Hippocampal formation (tissue), 2 donors: ENCODE results near the gene GLI1.
"Not testable (repeated sequence)": the region's sequence is repeated elsewhere in the genome, so short reads cannot be mapped to it uniquely, and the experiment has no call there.

ENCODE experiments used
- DNase-seq, 2 donors: peaks; one replicate each; lab custom pipeline; 2025; lab: John Stamatoyannopoulos, UW

Gene GLI1

DNA sequence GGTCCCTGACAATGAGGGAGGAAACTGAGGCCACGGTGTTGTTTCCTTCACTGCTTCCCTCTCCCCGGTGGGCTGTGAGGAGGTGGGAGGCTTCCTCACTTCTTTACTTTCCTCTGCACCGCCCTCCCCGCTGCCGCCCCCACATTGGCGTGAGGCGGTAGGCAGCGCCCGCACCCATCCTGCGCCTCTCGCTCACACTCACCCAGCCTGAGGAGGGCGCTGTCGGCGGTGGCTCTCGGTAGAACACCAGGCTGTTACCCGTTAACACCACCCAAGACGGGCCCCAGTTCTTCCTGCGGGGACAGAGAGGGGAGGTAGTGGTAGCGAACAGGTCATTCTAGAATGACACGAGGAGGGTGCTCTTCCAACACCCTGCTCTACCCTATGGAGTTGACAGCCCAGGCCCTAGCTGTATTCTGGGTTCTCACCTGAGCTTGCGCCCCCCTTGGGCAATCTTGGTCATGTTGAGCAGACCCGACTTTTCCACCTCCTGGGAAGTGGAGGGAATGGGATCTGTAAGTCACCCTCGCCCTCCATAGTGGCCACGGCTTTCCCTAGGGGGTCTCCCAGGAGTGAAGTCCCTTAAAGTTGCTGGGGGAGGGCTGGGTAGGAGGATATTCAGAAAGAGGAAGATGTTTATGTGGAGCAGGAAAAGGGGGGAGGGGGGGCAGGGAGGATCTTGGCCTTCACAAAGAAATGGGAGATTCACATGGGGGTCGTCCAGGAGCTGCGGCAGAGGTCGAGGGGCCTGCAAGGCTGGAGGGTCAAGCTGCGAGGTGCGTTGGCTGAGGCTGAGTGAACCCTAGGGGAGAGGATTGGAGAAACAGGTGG, 16.8 kb downstream of the GLI1 start:
- DNase-seq: no peak

DNA sequence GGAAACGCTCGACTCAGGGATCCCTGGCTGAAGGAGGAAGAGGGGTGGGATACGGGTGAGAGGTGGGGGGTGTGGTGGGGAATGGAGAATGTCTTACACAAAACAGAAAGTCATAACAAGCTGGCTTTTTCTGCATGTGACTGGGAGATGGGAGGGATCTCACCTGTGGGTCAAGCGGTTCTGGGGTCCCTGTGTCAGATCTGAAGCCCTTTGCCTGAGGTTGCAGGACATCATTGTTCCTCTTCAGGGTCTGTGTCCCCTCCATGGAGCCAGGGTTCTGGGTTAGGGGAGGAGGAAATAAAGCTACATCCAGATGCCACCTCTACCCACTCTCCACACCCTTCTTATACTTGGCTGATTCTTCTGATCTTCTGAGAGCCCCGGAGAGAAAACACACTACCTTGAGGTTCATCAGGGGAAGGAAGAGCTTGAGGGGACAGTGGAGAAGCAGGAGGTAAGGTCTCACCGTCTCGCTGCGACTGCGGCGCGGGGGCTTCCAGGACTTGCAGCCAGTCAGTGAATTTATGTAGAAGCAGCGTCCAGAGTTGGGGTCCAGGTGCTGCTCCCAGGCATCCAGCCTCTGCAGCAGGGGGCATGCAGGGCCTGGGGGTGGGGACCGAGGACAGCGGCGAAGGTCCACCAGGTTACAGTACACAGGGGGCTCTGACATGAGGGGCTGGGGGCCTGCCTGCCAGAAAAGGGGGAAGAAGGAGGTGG, 17.6 kb downstream of the GLI1 start:
- DNase-seq: no peak

DNA sequence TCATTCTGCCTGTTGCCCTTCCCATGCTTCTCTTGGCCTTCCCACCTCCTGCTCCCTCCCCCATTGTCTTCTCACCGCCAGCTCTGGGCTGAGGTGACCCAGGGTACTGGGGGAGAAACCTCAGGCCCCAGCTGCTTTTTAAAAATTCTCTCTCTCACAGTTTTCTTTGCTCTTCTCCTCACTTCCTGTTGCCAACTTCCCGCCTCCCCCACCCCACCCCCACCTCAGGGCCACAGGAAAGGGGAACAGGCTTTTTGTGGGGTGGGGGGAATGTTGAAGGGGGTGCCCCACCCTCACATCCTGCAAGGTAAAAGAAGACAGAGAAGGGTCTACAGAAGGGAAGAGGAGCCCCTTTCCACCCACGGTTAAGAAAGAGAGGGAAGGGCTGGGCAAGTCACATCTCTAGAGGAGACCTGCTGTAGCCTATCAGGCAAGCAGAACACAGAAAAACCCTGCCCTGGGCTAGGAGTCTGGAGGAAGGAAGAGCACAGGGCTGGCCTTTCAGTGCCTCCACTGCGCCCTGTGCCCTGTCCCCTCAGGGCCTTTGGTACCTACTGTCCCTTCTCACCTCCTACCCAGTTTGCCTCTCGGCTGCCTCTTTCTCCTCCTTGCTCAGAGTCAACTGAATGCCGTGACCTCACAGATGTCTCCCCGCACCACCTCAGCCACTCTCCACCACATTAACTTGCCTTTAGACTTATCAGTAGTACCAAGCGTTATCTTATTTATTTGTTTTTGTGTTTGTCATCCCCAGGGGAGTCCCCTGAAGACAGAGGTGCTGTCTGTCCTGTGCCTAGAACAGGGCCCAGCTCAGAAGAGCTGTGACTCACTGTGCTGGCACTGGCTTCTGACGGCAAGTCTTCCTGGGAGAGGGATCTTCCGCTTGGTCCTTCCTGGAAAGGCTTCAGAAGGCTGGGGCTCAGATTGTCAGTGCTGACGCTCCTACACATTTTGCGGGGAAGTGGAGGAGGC, 18.4 kb downstream of the GLI1 start:
- no peak for DNase-seq

DNA sequence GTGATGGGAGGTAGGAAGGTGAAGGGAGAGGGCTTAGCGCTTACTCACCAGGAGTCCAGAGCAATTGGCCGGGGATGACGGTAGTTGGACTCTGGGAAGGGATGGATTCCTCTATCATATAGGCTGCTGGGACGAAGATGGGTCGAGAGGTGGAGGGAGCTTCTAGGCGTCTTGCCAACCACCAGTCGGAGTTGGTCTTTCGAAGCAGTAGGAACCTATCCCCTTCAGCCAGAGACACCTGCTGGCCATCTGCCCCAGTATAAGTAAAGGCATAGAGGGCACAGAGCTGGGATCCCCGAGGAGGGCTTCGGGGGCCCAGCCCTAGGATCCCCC, 19.4 kb downstream of the GLI1 start:
- DNase-seq: no peak

DNA sequence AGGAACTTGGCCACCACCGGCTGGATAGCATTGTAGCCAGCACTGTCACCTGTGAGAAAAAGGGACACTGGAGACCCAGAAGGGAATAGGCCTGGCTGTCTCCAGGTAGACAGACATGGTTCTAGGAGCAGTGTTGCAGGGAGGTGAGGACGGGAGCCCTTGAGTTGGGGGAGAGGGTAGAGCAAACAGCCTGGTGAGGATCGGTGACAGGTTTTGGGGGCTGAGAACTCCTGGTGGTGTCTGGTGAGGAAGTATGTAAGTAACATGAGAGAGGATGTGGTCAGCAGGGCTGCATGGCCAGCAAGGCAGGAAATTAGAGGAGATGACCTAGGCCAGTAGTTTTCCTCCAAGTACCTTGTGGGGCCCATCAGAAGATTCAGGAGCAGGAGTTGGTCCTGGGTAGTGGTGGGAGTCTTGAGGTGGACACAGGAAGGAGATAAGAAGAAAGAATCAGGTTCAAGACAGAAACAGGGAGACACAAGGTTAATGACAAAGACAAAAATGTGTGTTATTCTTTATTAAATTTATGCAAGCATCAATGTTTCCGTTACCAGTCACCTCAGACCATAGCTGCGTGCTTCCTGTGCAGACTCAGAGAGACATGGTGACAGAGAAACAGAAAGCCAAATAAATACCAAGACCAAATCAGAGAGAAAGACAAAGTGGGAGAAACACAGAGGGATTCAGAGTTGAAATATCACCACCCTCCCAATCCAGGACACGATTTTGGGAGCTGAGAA, 20.0 kb downstream of the GLI1 start, which contains the start of gene ARHGAP9:
ARHGAP9 (minus strand) TSS at position 491 of the 740 bp plus-strand sequence; CDS start at position 31, 460 bp downstream.
- DNase-seq: no peak

DNA sequence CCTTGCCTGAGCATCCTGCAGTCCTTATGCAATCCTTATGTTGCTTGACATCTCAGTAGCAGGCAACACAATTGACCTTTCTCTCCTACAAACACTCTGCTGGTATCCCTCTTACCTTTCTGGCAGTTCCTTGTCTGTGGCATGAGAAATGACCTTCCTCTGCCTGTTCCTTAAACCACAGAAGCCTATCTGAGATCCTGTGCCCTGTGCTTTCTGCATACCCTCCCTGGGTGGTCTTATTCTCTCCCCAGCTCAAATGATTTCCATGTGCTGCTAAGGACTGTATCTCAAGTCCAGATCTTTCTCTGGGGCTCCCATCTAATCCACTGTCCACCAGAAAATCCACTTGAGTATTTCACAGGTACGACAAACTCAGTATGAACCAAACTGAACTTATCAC, 22.1 kb downstream of the GLI1 start:
- DNase-seq: no peak

DNA sequence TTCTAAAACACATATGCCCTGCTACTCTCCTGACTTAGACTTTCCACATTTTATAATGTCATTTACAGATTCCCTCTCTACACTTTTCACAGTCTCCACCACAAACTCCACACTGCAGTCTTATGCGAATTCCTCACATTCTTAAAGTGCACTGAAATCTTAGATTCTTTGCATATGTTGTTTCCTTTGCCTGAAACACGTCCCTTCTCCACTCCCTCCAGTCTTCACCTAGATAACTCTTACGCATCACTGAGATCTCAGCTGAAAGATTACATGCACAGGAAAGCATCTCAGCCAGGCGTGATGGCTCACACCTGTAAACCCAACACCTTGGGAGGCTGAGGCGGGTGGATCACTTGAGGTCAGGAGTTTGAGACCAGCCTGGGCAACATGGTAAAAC, 23.9 kb downstream of the GLI1 start:
- no peak for DNase-seq

DNA sequence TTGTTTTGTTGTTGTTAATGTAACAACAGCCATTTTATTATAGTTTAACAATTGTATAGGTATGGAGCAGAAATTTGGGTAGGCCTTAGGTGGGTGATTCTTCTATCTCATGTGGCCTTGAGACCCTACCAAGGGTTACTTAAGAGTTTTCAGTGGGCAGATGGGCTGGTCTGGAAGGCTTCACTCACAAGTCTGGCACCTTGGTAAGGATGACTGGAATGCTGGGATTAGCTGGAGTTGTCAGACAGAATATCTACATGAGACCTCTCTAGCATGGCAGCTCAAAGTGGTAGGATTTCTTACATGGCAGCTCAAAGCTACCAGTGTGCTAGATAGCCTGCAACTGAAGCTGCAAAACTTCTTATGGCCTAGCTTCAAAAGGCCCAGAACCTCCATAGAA, 26.1 kb downstream of the GLI1 start:
- DNase-seq: no peak

DNA sequence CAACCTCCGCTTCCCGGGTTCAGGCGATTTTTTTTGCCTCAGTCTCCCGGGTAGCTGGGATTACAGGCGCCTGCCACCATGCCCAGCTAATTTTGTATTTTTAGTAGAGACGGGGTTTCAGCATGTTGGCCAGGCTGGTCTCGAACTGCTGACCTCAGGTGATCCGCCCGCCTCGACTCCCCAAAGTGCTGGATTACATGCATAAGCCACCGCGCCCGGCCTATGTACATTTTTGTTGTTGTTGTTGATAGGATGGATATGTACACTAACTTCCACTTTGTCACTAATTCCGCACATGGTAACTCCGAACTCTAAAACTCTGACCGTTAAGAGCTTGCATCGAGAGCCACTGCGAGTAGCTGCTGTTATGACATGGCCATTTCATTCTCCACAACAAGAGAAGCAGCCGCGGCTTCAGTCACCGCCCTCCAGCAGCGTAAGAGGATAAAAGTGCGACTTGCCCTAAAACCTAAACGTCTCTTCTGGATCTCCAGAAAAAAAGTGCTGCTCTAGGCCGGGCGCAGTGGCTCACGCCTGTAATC, 27.5 kb downstream of the GLI1 start:
- DNase-seq: no peak

DNA sequence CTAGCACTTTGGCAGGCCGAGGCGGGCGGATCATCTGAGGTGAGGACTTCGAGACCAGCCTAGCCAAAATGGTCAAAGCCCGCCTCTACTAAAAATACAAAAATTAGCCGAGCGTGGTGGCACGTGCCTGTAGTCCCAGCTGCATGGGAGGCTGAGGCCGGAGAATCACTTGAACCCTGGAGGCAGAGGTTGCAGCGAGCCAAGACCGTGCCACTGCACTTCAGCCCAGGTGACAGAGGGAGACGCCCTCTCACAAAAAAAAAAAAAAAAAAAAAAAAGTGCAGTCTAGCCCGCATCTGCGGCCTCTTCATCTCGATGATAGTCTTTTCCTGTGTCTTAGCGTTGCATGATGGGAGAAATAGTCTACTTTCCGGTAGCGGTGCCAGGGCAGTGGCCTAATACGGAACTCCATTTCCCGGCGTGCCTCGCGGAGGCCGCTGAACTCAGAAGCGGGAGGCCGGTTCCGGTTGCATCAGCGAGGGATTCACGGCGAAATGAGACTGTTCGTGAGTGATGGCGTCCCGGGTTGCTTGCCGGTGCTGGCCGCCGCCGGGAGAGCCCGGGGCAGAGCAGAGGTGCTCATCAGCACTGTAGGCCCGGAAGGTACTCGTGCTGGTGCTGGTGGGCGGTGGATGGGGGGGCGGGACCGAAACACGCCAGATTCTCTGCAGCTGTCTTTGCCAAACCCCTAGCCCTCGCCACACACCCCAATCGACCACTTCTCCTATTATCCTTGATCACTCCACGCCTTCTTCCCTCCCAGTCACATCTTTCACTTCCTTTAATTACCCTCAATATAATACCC, 28.2 kb downstream of the GLI1 start, which contains the start of gene MARS1:
MARS1 (plus strand) TSS at position 472 of the 805 bp plus-strand sequence; CDS start at position 495, 23 bp downstream.
- peak; percentile 90 to 98 for DNase-seq

DNA sequence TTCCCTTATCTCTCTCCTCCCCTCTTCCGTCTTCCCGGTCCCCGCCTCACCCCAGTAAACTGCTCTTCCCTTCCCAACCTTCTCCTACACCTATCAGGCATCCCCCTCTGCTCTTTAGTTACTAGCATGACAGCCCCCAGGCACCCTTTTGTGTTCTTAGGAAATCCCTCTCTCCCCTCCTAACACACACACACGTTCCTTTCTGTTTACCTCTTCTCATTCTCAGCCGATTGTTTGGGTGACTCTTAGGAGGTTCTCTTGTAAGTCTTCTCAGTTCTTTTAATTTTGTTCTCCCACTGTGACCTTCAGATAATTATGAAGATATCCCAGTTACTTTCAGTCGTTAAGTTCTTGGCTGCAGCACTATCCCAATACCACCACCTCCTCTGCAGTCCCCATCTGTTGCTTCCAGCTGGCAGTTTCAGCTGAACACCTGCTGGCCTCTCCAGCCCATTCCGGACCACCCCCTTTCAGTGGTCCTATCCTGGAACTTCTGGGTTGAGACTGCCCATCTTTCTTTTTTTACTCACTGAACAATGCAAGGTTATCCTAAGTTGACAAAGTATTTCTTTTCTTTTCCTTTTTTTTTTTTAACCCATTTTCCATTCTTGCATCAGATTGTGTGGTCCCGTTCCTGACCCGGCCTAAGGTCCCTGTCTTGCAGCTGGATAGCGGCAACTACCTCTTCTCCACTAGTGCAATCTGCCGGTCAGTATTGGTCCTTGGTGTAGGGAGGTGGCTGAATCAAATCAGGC, 29.0 kb downstream of the GLI1 start:
- DNase-seq: no peak

DNA sequence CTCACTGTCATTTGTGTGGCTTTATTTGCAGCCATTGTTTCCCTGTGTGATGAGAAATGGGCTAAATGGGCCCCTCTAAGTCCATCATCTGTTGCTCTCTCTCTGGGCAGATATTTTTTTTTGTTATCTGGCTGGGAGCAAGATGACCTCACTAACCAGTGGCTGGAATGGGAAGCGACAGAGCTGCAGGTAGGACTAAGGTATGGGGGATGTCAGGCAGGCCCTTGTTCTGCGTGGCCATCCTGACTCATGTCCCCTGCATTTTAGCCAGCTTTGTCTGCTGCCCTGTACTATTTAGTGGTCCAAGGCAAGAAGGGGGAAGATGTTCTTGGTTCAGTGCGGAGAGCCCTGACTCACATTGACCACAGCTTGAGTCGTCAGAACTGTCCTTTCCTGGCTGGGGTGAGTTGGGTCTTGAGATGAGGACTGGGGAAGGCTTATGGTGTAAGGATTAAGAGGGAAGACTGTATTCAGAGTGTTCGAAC, 29.6 kb downstream of the GLI1 start:
- no peak for DNase-seq

DNA sequence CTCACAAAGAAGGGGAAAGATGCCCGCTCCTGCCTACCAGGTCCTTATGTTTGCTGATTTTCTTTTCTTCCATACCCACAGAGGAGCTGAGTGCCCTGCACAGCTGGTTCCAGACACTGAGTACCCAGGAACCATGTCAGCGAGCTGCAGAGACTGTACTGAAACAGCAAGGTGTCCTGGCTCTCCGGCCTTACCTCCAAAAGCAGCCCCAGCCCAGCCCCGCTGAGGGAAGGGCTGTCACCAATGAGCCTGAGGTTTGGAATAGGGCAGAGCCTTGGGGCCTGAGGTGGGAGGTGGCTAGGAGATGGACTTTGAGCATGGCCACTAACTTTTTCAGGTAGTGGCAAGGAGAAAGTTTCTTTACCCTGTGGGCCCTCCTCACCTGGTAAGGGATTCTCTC, 30.5 kb downstream of the GLI1 start:
- no peak for DNase-seq

DNA sequence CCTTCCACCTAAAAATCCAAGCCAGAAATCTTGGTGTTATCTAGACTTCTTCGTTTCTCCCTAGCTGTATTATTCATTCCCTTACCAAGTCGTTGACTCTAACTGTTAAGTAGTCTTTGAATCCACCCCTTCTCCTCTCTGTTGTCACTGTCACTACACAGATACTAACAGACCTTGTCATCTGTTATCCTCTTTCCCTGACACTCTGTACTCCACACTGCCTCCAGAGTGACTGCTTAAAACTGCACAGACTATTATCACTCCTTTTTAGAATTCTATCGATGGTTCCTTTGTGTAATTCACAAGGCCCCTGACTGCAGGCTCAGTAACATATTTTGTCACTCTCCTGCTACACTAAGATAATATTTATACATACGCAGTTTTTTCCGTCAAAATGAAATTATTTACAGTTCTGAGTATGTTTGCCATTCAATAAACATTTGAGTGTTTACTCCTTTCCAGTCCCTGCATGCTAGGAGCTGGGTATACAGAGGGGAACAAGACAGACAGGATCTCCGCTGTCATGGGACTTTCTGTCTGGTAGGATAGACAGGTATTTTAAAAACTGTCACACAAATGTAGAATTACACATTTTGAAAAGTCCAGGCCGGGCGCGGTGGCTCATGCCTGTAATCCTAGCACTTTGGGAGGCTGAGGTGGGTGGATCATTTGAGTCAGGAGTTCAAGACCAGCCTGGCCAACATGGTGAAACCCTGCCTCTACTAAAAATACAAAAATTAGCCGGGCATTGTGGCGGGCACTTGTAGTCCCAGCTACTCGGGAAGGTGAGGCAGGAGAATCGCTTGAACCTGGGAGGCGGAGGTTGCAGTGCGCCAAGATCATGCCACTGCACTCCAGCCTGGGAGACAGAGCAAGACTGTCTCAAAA, 32.1 kb downstream of the GLI1 start:
- no peak for DNase-seq

DNA sequence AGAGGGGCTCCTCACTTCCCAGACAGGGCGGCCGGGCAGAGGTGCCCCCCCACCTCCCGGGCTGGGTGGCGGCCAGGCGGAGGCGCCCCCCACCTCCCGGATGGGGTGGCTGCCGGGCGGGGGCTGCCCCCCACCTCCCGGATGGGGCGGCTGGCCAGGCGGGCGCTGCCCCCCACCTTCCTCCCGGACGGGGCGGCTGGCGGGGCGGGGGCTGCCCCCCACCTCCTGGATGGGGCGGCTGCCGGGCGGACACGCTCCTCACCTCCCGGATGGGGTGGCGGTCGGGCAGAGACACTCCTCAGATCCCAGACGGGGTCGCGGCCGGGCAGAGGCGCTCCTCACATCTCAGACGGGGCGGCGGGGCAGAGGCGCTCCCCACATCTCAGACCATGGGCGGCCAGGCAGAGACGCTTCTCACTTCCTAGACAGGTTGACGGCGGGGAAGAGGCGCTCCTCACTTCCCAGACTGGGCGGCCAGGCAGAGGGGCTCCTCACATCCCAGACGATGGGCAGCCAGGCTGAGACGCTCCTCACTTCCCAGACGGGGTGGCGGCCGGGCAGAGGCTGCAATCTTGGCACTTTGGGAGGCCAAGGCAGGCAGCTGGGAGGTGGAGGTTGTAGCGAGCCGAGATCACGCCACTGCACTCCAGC, 35.6 kb downstream of the GLI1 start:
- not testable (repeated sequence) for DNase-seq

DNA sequence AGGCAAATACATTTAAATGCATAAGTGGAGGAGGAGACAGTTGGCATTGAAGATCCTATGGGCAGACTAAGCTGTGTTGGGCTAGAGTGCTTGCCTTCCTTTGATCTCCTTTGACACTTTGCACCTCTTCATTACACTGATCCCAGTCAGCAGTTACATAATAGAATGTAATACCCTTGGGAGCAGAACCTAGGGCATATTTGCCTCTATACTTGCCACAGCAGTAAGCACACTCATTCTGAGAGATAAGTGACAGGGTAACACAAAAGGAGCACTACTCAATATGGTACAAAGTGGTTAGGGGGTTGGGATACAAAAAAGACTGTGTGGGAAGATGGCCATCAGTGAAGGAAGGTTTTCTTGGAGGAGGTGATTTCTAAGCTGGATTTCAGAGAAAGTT, 37.2 kb downstream of the GLI1 start:
- no peak for DNase-seq

DNA sequence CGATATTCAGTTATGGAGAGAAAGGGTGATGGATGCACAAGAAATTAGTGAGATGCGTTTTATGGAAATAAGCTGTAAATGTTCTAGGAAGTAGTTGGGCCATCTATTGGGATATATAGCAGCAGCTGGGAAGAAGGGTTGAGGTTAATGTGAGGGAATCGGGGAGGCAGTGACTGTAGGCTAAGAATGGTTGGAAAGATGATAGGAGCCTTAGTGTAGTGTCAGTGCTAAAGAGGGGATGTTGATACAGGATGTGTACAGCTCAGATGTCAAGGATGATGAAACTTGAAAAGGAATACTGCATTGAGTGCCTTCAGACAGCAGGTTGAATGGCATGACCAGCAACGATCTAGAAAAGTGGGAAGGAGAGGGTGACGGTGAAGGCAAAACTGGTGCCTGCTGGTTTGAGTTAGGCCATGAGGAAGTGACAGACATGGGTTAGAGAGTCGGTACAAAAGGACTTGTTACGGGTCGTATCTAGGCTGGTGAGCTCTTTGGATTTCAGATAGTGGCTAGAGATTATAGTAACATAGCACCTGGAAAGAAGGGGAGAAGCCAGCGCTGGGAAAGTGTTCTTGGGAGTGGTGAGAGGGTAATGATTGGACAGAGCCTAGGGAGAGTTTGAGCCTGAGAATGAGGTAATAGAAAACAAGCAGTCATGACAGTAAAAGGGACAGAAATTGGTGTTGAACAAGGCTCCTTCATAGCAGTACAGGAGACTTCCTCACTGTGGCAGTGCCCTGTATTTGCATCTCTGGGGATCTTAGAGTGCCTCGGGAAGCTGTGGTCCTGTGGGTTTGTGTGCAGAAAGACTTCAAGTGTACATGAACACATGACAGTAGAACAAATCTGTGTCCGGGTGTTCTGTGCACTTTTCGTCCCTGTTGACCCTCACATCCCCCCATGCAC, 37.9 kb downstream of the GLI1 start:
- no peak for DNase-seq
